ENCODE measurements around the gene PDE8B.

DNA sequence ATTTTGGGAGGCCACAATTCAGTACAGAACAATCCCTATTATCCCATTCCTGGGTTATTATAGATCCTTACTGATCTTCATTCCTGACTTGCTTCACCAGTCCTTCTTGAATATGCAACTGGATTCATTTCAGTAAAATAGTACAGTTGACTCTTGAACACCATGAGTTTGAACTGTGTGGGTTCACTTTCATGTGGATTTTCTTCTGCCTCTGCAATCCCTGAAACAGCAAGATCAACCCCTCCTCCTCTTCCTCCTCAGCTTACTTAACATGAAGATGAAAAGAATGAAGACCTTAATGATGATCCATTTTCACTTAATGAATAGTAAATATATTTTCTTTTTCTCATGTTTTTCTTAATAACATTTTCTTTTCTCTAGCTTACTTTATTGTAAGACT is 8.3 kb upstream of the PDE8B start:
- TF ChIP-seq, protein P1, sequence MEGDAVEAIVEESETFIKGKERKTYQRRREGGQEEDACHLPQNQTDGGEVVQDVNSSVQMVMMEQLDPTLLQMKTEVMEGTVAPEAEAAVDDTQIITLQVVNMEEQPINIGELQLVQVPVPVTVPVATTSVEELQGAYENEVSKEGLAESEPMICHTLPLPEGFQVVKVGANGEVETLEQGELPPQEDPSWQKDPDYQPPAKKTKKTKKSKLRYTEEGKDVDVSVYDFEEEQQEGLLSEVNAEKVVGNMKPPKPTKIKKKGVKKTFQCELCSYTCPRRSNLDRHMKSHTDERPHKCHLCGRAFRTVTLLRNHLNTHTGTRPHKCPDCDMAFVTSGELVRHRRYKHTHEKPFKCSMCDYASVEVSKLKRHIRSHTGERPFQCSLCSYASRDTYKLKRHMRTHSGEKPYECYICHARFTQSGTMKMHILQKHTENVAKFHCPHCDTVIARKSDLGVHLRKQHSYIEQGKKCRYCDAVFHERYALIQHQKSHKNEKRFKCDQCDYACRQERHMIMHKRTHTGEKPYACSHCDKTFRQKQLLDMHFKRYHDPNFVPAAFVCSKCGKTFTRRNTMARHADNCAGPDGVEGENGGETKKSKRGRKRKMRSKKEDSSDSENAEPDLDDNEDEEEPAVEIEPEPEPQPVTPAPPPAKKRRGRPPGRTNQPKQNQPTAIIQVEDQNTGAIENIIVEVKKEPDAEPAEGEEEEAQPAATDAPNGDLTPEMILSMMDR (IDR thresholded peaks at IDR 0.05): no peak
- TF ChIP-seq POLR2AphosphoS5 (IDR thresholded peaks at IDR 0.05; ENCODE audit: insufficient read depth in 1 of 2, low read depth in 1 of 2): no peak

Data from vagina (tissue), 2 donors.